ENCODE results near the gene ARL17B.
"Not testable (repeated sequence)": the region's sequence is repeated elsewhere in the genome, so short reads cannot be mapped to it uniquely, and the experiment has no call there.

DNA sequence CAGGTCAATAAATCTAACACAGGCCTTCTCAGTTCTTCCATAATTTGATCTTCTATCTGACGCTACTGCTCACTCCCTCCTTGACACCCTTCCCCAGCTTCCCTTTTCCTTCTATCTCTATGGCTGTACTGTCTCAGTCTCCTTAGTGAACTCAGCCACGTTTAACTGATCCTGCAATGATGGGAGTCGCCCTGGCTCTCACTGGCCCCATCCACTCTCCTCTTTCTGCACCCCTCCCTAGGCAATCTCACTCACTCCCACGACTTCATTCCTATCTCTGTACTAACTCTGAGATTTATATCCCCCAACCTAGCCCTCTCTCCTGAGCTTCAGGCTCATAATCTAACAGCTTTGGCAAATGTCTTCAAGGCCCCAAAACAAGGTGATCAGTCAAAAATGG, 7.7 kb downstream of the ARL17B start:
- TF ChIP-seq, protein P1, sequence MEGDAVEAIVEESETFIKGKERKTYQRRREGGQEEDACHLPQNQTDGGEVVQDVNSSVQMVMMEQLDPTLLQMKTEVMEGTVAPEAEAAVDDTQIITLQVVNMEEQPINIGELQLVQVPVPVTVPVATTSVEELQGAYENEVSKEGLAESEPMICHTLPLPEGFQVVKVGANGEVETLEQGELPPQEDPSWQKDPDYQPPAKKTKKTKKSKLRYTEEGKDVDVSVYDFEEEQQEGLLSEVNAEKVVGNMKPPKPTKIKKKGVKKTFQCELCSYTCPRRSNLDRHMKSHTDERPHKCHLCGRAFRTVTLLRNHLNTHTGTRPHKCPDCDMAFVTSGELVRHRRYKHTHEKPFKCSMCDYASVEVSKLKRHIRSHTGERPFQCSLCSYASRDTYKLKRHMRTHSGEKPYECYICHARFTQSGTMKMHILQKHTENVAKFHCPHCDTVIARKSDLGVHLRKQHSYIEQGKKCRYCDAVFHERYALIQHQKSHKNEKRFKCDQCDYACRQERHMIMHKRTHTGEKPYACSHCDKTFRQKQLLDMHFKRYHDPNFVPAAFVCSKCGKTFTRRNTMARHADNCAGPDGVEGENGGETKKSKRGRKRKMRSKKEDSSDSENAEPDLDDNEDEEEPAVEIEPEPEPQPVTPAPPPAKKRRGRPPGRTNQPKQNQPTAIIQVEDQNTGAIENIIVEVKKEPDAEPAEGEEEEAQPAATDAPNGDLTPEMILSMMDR (conservative IDR thresholded peaks at IDR 0.05; ENCODE audit: low read depth, low read length), result not testable (repeated sequence)
- TF ChIP-seq EZH2 (IDR thresholded peaks at IDR 0.05; ENCODE audit: borderline replicate concordance, low read depth, low read length, poor library complexity, severe bottlenecking), result not testable (repeated sequence)

Measured in A673 (cell line).